Measurements from ENCODE around the gene SLC5A10. TPM values are rescaled to one million over a fixed set of nuclear protein-coding genes. Genes with fewer than 3 reads are reported as not detected.

The SLC5A10 gene
- polyA plus RNA-seq, 1 donor from 2014 or later, result not detected

DNA sequence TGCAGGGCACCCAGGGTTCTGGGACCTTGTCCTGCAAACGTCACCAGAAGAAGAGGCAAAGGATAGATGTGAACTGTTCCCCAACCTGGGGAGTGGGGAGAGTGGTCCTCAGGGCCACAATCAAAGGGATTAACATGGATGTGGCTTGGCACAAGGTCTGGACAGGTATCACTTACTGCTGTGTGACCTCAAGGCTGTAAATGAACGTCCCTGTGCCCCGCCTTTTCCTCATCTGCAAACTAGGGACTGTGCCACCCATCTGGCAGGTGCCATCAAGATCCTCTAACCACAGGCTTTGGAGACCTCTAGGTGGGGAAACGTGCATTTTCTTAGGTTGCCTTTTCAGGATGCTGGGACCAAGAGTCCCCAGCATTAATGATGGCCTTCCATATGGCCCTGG, 25.1 kb downstream of the SLC5A10 start:
- no peak overlapping the region for H3K9ac ChIP-seq (ENCODE audit: low read length)
- no peak overlapping the region for H2AFZ ChIP-seq (ENCODE audit: low read depth, low read length)
- no peaks in the 10 kb centered on the region for H4K20me1 ChIP-seq (ENCODE audit: insufficient read depth)
- H3F3A ChIP-seq (ENCODE audit: insufficient read depth, low read length, poor library complexity, severe bottlenecking), result no peaks in the 10 kb centered on the region
- H3K36me3 ChIP-seq (ENCODE audit: insufficient read depth, low read length), result no peaks in the 10 kb centered on the region
- no peaks in the 10 kb centered on the region for H3K79me2 ChIP-seq (replicated peaks; ENCODE audit: insufficient read depth, low read length)
- TF ChIP-seq, protein P1, sequence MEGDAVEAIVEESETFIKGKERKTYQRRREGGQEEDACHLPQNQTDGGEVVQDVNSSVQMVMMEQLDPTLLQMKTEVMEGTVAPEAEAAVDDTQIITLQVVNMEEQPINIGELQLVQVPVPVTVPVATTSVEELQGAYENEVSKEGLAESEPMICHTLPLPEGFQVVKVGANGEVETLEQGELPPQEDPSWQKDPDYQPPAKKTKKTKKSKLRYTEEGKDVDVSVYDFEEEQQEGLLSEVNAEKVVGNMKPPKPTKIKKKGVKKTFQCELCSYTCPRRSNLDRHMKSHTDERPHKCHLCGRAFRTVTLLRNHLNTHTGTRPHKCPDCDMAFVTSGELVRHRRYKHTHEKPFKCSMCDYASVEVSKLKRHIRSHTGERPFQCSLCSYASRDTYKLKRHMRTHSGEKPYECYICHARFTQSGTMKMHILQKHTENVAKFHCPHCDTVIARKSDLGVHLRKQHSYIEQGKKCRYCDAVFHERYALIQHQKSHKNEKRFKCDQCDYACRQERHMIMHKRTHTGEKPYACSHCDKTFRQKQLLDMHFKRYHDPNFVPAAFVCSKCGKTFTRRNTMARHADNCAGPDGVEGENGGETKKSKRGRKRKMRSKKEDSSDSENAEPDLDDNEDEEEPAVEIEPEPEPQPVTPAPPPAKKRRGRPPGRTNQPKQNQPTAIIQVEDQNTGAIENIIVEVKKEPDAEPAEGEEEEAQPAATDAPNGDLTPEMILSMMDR (IDR thresholded peaks at IDR 0.05; ENCODE audit: poor library complexity, severe bottlenecking), result no peak
- TF ChIP-seq, protein P2, sequence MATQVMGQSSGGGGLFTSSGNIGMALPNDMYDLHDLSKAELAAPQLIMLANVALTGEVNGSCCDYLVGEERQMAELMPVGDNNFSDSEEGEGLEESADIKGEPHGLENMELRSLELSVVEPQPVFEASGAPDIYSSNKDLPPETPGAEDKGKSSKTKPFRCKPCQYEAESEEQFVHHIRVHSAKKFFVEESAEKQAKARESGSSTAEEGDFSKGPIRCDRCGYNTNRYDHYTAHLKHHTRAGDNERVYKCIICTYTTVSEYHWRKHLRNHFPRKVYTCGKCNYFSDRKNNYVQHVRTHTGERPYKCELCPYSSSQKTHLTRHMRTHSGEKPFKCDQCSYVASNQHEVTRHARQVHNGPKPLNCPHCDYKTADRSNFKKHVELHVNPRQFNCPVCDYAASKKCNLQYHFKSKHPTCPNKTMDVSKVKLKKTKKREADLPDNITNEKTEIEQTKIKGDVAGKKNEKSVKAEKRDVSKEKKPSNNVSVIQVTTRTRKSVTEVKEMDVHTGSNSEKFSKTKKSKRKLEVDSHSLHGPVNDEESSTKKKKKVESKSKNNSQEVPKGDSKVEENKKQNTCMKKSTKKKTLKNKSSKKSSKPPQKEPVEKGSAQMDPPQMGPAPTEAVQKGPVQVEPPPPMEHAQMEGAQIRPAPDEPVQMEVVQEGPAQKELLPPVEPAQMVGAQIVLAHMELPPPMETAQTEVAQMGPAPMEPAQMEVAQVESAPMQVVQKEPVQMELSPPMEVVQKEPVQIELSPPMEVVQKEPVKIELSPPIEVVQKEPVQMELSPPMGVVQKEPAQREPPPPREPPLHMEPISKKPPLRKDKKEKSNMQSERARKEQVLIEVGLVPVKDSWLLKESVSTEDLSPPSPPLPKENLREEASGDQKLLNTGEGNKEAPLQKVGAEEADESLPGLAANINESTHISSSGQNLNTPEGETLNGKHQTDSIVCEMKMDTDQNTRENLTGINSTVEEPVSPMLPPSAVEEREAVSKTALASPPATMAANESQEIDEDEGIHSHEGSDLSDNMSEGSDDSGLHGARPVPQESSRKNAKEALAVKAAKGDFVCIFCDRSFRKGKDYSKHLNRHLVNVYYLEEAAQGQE (IDR thresholded peaks at IDR 0.05; ENCODE audit: borderline replicate concordance), result no peak
- TF ChIP-seq TAF1 (IDR thresholded peaks at IDR 0.05; ENCODE audit: low read depth), result no peak
- no peak for TF ChIP-seq EP300 (conservative IDR thresholded peaks at IDR 0.05; ENCODE audit: poor library complexity, severe bottlenecking)
- no peak for TF ChIP-seq RAD21 (conservative IDR thresholded peaks at IDR 0.05)
- TF ChIP-seq MXI1 (conservative IDR thresholded peaks at IDR 0.05; ENCODE audit: poor library complexity, severe bottlenecking), result no peak
- TF ChIP-seq POLR2AphosphoS5 (IDR thresholded peaks at IDR 0.05), result no peak
- TF ChIP-seq EZH2 (IDR thresholded peaks at IDR 0.05; ENCODE audit: borderline replicate concordance, insufficient read depth, low read length, poor library complexity, severe bottlenecking), result no peak
- TF ChIP-seq SMC3 (conservative IDR thresholded peaks at IDR 0.05; ENCODE audit: poor library complexity), result no peak
- H3K4me3 ChIP-seq (ENCODE audit: low read length), result no peak overlapping the region
- no peak overlapping the region for H3K4me2 ChIP-seq (ENCODE audit: low read length)
- H3K27me3 ChIP-seq (ENCODE audit: insufficient read depth, low read depth, low read length), result no peaks in the 10 kb centered on the region
- H3K9me2 ChIP-seq (ENCODE audit: insufficient read depth, low read length), result no peaks in the 10 kb centered on the region
- no peak overlapping the region for H3K27ac ChIP-seq (ENCODE audit: low read length)
- H3K9me3 ChIP-seq (ENCODE audit: low read length), result no peaks in the 10 kb centered on the region

DNA sequence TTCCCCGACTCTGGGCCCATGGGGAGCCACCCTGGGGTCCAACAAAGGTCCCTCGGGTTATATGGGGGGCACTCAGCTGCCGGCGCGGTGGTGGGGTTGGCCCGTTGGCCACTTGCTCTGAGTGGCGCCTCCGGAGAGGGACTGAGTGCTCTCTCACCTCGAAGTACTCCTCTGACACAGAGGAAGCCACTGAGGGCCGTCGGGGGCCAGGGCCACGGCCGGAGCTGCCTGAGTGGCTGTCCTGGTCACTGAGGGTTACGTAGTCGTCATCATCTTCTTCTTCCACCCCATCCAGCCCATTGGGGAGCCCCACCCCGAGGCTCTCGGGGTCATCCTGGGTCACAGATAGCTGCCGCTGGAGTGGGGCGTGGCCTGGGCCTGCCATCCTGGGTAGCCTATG, 25.7 kb downstream of the SLC5A10 start:
- H3K27ac ChIP-seq (ENCODE audit: low read length), result no peak overlapping the region
- H4K20me1 ChIP-seq (ENCODE audit: insufficient read depth), result no peaks in the 10 kb centered on the region
- no peaks in the 10 kb centered on the region for H3F3A ChIP-seq (ENCODE audit: insufficient read depth, low read length, poor library complexity, severe bottlenecking)
- no peaks in the 10 kb centered on the region for H3K9me3 ChIP-seq (ENCODE audit: low read length)
- H3K4me3 ChIP-seq (ENCODE audit: low read length), result no peak overlapping the region
- H2AFZ ChIP-seq (ENCODE audit: low read depth, low read length), result no peak overlapping the region
- no peaks in the 10 kb centered on the region for H3K27me3 ChIP-seq (ENCODE audit: insufficient read depth, low read depth, low read length)
- H3K36me3 ChIP-seq (ENCODE audit: insufficient read depth, low read length), result no peaks in the 10 kb centered on the region
- H3K9ac ChIP-seq (ENCODE audit: low read length), result no peak overlapping the region
- no peak overlapping the region for H3K4me2 ChIP-seq (ENCODE audit: low read length)
- TF ChIP-seq, protein P2 (IDR thresholded peaks at IDR 0.05; ENCODE audit: borderline replicate concordance), result no peak
- TF ChIP-seq, protein P1 (IDR thresholded peaks at IDR 0.05; ENCODE audit: poor library complexity, severe bottlenecking), result no peak
- TF ChIP-seq EZH2 (IDR thresholded peaks at IDR 0.05; ENCODE audit: borderline replicate concordance, insufficient read depth, low read length, poor library complexity, severe bottlenecking), result no peak
- no peak for TF ChIP-seq POLR2AphosphoS5 (IDR thresholded peaks at IDR 0.05)
- TF ChIP-seq TAF1 (IDR thresholded peaks at IDR 0.05; ENCODE audit: low read depth), result no peak
- TF ChIP-seq SMC3 (conservative IDR thresholded peaks at IDR 0.05; ENCODE audit: poor library complexity), result no peak
- no peak for TF ChIP-seq EP300 (conservative IDR thresholded peaks at IDR 0.05; ENCODE audit: poor library complexity, severe bottlenecking)
- no peak for TF ChIP-seq RAD21 (conservative IDR thresholded peaks at IDR 0.05)
- no peak for TF ChIP-seq MXI1 (conservative IDR thresholded peaks at IDR 0.05; ENCODE audit: poor library complexity, severe bottlenecking)
- H3K79me2 ChIP-seq (replicated peaks; ENCODE audit: insufficient read depth, low read length), result no peaks in the 10 kb centered on the region
- no peaks in the 10 kb centered on the region for H3K9me2 ChIP-seq (ENCODE audit: insufficient read depth, low read length)

All from neural cell (in vitro differentiated cells).